Right ventricle myocardium inferior (tissue), 1 donor: ENCODE measurements around the gene KLHDC7A. TPM values are rescaled to one million over a fixed set of nuclear protein-coding genes. Genes with fewer than 3 reads are reported as not detected.

Experiments used
- ATAC-seq: fragments of 200-7000 bp; cut with Tn5 transposase; one replicate; pipeline ENCODE4 v1.9.1; 2020; ENCODE audit warnings: mild to moderate bottlenecking, moderate library complexity
- DNase-seq: peaks from one replicate; pipeline ENCODE4 v3.0.0; 2021; ENCODE audit errors: missing footprints
- intact Hi-C: fragments of 100-400 bp; cut with DNase I; formaldehyde crosslinking; loops from one replicate; pipeline ENCODE4 v1.11.0; 2022
- total RNA-seq: library from RNA; stranded (reverse); fragmentation: NEBNext Ultra II Directional; extraction: Animal tissue kit (Norgen Biotek cat#: 25700); gene quantifications from one replicate; pipeline ENCODE4 v1.2.1, GENCODE V29; 2021
- donor health status: DM: no; HTN: yes; CAD: no; lungs with severe emphysema.

Gene KLHDC7A
- total RNA-seq, 1 donor from 2014 or later = not detected

DNA sequence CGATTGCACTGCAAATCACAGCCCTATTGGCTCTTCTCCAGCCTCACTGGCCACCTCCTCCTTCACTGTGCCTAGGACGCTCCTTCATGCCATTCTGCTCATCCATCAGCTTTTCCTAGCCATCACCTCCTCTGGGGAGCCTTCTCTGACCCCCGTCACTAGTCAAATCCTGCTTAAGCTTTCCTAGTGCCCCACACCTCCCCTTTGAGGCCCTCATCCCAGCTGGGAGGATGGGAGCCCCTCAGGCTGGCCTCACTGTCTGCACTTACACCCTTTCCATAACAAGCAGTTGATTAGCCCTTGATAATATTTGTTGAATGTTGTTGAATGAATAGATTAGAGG, 50.7 kb downstream of the KLHDC7A start:
- intact Hi-C loops = no loop called here
- ATAC-seq (no peak), DNase-seq (no peak)

GRCh38 chr1:18532390-18533170, 51.9 kb downstream of the KLHDC7A start:
- DNase-seq (no peak), ATAC-seq (no peak)
- intact Hi-C loops = no loop called here

- intact Hi-C loops = no loop called here
- no peak for ATAC-seq
- no peak for DNase-seq
These were observed 52.5 kb downstream of the KLHDC7A start for GRCh38 chr1:18533259-18533658.

DNA sequence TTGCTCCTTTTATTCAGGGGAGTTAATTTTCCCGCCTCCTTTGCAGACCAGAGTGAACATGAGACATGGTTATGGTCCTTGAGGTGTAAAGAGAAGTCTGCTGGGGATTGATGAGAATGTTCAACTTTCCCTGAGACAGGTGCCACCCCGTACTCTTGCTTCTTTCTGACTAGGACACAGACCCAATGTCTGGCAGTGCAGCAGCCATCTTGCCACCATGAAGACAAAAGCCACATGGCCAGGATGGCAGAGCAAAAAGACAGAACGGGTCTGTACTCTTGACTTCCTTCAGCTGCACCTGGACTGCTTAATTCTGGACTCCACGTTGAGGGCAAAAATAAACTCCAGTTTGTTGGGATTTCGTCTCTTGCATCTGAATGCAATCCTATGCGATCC, 54.1 kb downstream of the KLHDC7A start:
- no peak for ATAC-seq
- no peak for DNase-seq
- intact Hi-C loops = no loop called here

Other genes starting within 250 kb of the KLHDC7A start
- not detected for gene PAX7, start 149.9 kb downstream of the KLHDC7A start, total RNA-seq